HG03378 (cell line): ENCODE results near the gene ITPK1.

ENCODE experiments used
- ATAC-seq: cut with Tn5 transposase; IDR thresholded peaks from one replicate; pipeline ENCODE4 v1.9.1; 2021; ENCODE audit warnings: mild to moderate bottlenecking, moderate library complexity; ENCODE audit not compliant: unreplicated experiment

Gene ITPK1

GRCh38 chr14:92973798-92974372 lies 141.8 kb downstream of the ITPK1 start:
- ATAC-seq = no peak

DNA sequence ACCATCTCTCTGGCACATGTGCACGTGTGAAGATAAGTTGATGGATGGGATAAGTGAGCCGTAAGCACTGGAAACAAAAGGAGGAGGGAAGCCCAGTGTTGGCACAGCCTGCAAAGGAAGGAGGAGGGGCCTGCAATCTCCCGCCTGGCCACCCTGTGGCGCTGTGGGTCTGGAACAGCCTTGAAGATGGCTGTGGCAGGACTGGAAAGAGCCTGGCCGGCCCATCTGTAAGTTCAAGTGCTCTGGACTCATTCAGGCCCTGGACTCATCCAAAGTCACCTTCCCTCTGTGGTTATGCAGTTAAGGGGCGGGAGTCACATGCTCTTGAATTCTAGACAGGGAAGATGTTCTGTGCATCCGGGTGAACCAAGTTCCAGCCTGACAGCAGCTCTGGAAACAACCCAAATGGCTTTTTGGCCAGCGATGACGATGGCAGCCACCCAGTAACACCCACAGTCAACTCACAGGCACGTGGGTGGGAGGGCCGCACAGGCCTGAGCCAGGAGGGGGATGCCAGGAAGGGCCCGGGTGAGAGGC lies 142.4 kb downstream of the ITPK1 start:
- ATAC-seq = no peak

DNA sequence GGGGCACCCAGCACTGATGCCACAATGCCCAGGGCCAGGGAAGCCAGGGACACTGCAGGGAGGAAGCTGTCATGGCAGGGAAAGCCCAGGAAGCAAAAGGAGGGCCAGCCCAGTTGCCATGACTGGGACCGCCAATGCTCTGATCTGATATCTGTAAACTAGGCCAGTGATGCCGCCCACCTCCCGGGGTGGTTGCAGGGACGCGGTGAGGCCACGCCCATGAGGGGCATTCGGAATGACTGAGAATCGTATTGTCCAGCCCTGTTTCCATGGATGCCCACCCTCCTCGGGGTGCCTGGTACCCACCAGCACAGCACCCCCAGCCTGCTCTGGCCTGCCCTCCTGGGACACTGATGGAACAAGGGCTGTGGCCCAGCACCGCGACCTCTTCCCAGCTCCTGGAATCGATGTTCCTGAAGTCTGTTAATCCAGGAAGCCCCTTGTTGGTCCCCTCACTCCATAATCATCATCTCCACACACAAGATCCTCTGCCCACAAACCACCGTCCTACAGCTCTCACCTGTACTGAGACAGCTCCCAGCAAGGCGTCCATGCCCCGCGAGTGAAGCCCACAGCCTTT lies 144.0 kb downstream of the ITPK1 start:
- no peak for ATAC-seq

GRCh38 chr14:92970271-92970670 lies 145.5 kb downstream of the ITPK1 start:
- ATAC-seq = no peak

GRCh38 chr14:92969871-92970270 lies 145.9 kb downstream of the ITPK1 start:
- no peak for ATAC-seq

GRCh38 chr14:92969430-92969829 lies 146.3 kb downstream of the ITPK1 start:
- ATAC-seq = no peak

- ATAC-seq = no peak
Measured at GRCh38 chr14:92968291-92969020, 147.3 kb downstream of the ITPK1 start.

DNA sequence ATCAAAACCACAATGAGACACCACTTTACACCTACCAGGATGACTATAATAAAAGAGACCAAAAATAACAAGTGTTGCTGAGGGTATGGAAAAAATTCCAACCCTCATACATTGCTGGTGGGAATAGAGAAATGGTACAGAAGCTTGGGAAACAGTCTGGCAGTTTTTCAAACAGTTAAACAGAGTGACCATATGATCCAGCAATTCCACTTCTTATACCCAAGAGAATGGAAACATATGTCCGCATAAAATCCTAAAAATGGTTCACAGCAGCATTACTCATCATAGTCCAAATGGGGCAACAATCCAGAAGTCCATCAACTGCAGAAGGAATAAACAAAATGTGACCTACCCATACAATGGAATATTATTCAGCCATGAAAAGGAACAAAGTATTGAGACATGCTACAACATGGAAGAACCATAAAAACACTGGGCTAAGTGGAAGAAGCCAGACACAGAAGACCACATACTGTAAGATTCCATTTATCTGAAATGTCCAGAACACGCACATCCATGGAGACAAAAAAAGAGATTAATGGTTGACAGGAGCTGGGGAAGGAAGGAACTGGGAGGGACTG lies 148.3 kb downstream of the ITPK1 start:
- no peak for ATAC-seq

DNA sequence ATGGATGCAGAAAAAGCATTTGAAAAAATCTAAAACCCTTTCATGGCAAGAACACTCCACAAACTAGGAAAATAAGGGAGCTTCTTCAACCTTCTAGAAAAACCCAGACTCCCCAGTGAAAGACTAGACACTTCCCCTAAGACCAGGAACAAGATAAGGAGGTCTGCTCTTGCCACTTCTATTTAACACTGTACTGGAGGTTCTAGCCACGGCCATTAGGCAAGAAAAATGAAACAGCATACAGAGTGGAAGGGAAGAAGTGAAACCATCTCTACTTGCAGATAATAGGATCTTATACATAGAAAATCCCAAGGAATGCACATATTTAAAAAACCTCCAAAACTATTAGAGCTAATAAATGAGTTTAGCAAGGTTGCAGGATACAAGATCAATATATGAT lies 150.4 kb downstream of the ITPK1 start:
- ATAC-seq = no peak

DNA sequence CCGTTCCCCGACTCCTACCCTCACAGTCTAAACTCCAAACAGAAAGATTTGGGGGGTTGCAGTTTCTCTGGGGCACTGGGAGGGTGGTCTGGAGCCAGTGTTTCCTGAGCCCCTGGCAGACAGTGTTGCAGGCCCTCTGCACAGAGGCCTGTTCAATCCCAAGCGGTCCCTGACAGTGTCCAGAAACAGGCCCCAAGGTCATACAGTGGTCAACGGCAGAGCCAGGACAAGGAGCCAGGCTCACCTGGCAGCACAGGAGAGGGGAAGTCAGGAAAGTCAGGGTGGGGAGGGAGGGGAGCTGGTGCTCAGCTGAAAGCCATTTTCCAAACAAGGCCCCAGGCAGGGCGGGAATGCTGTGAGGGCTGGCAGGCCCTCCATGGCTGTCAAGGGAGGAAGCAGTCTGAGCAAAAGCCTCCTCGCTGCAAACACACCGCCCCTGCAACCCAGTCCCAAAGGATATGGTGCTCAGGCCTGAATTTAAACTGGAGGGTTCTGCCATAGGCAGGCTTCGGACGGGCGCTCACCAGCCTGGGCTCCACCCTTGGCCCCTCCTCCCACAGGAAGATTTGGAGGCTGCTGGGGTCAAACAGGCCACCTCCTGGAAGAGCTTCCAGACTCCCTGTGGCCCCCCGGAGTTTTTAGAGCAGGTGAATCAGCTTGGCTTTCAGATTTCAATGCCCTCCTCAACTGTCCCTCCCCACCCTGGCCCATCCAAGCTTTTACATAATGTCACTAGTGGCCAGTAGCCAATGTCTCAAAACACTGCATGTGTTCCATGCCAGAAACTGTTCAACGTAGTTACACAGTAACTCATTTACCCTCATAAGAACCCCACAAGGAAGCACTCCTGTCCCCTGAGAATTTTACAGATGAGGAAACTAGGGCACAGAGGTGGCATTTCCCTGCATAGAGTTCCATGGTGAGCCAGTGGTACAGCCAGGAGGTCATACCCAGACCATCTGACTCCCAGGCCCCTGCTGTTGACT lies 151.3 kb downstream of the ITPK1 start:
- no peak for ATAC-seq

- no peak for ATAC-seq
Measured at GRCh38 chr14:92963301-92964123, 152.2 kb downstream of the ITPK1 start.

- ATAC-seq = no peak
Measured at GRCh38 chr14:92962831-92963095, 153.0 kb downstream of the ITPK1 start.

- ATAC-seq = no peak
Measured at GRCh38 chr14:92962031-92962830, 153.5 kb downstream of the ITPK1 start.

GRCh38 chr14:92961567-92961855 lies 154.2 kb downstream of the ITPK1 start:
- ATAC-seq = no peak

GRCh38 chr14:92960706-92961566 lies 154.8 kb downstream of the ITPK1 start:
- ATAC-seq = no peak

DNA sequence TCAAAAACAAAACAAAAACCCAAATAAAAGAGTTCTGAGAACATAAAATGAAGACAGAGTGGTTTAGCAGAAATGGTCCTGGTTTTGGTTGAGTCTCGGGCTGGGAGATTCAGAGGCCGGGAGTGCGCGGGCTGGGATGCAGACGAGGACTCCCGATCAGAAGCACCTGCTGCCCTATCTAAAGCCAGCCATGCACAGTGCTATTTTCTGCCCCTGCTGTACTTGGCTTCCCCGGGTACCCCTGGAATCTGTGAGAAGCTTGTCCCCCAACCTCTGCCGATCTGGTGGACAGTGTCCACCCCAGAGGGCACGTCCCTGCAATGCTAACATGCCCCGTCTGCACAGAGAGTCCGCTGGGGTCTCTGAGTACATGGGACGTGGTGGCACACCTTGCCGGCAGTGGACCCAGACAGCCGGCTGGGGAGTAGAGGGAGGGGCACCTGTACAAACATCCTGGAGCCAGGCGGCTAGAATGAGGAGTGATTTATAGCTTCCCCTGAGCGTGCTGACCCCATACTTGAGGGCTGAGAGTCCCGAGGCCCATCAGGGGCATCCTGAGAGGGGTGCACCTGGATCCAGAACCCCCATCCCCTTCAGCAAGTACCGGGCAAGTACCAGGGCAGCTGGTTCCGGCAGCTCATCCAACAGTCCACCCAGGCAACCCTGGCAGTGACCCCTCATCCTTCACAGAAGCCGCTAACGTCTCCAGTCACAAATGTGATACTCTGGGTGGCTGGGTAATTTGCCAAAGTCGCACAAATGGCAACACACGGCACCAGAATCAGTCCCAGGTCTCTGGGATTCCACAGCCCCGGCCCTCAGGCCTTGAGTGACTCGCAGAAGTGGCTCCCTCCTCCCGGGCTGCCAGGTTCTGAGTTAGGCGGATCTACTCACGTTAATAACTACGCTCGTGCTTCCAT lies 155.7 kb downstream of the ITPK1 start:
- ATAC-seq = no peak

DNA sequence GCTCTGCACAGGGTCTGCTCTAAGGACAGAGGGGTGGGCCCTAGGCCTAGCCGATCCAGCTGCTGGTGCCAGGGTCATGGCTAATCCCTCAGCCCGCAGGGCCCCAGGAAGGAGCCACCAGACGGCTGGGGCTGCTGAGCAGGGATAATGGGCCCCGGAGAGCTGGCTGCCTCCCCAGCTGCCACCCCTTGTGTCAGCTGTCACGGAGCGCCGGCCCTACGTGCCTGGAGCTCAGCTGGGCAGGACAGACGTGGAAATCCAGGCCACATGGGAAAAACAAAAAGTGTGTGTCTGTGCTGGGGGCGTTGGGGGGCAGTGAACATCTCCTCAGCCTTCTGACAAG lies 156.6 kb downstream of the ITPK1 start:
- ATAC-seq = no peak
